Measurements from ENCODE around the gene SLC6A3.

SLC6A3 gene

GRCh38 chr5:1445689-1446601, 705 bp upstream of the SLC6A3 start:
- H2AFZ ChIP-seq (ENCODE audit: low read depth, low read length): no peak overlapping the region
- no peak overlapping the region for H3K4me3 ChIP-seq (ENCODE audit: low read length)
- no peaks in the 10 kb centered on the region for H4K20me1 ChIP-seq (ENCODE audit: insufficient read depth, low read length)
- no peaks in the 10 kb centered on the region for H3K79me2 ChIP-seq (ENCODE audit: low read length)
- no peak overlapping the region for H3K4me2 ChIP-seq (ENCODE audit: low read length)
- H3K9me3 ChIP-seq (ENCODE audit: insufficient read depth, low read length): no peaks in the 10 kb centered on the region
- H3K4me1 ChIP-seq (ENCODE audit: low read length): no peaks in the 10 kb centered on the region
- no peaks in the 10 kb centered on the region for H3K27me3 ChIP-seq (ENCODE audit: low read depth, low read length)
- TF ChIP-seq CTCF (IDR thresholded peaks at IDR 0.05; ENCODE audit: low read depth, low read length): no peak
- H3K27ac ChIP-seq (ENCODE audit: low read length): no peak overlapping the region
- no peaks in the 10 kb centered on the region for H3K36me3 ChIP-seq (replicated peaks; ENCODE audit: low read depth, low read length)
- H3K9ac ChIP-seq (ENCODE audit: low read length): no peak overlapping the region

GRCh38 chr5:1444361-1445189, 665 bp downstream of the SLC6A3 start:
- Histone ChIP-seq H3K36me3 (replicated peaks; ENCODE audit: low read depth, low read length) (no peaks in the 10 kb centered on the region), H4K20me1 (ENCODE audit: insufficient read depth, low read length) (no peaks in the 10 kb centered on the region), H3K9me3 (ENCODE audit: insufficient read depth, low read length) (no peaks in the 10 kb centered on the region), H2AFZ (ENCODE audit: low read depth, low read length) (no peak overlapping the region), H3K9ac (ENCODE audit: low read length) (no peak overlapping the region), H3K4me3 (ENCODE audit: low read length) (no peak overlapping the region), H3K79me2 (ENCODE audit: low read length) (no peaks in the 10 kb centered on the region), H3K27me3 (ENCODE audit: low read depth, low read length) (no peaks in the 10 kb centered on the region), H3K4me1 (ENCODE audit: low read length) (no peaks in the 10 kb centered on the region), H3K4me2 (ENCODE audit: low read length) (no peak overlapping the region), H3K27ac (ENCODE audit: low read length) (no peak overlapping the region)
- no peak for TF ChIP-seq CTCF (IDR thresholded peaks at IDR 0.05; ENCODE audit: low read depth, low read length)
- no peak for TF ChIP-seq EZH2phosphoT487 (IDR thresholded peaks at IDR 0.05; ENCODE audit: low read depth)

GRCh38 chr5:1443991-1444360, 1.3 kb downstream of the SLC6A3 start:
- H3K79me2 ChIP-seq (ENCODE audit: low read length): no peaks in the 10 kb centered on the region
- H4K20me1 ChIP-seq (ENCODE audit: insufficient read depth, low read length): no peaks in the 10 kb centered on the region
- TF ChIP-seq CTCF (IDR thresholded peaks at IDR 0.05; ENCODE audit: low read depth, low read length) (no peak), EZH2phosphoT487 (IDR thresholded peaks at IDR 0.05; ENCODE audit: low read depth) (no peak)
- no peaks in the 10 kb centered on the region for H3K9me3 ChIP-seq (ENCODE audit: insufficient read depth, low read length)
- no peak overlapping the region for H3K4me3 ChIP-seq (ENCODE audit: low read length)
- no peak overlapping the region for H3K4me2 ChIP-seq (ENCODE audit: low read length)
- no peaks in the 10 kb centered on the region for H3K36me3 ChIP-seq (replicated peaks; ENCODE audit: low read depth, low read length)
- H3K9ac ChIP-seq (ENCODE audit: low read length): no peak overlapping the region
- H3K27me3 ChIP-seq (ENCODE audit: low read depth, low read length): no peaks in the 10 kb centered on the region
- H3K4me1 ChIP-seq (ENCODE audit: low read length): no peaks in the 10 kb centered on the region
- no peak overlapping the region for H2AFZ ChIP-seq (ENCODE audit: low read depth, low read length)
- no peak overlapping the region for H3K27ac ChIP-seq (ENCODE audit: low read length)

- Histone ChIP-seq H3K9ac (ENCODE audit: low read length) (no peak overlapping the region), H3K27ac (ENCODE audit: low read length) (no peak overlapping the region), H2AFZ (ENCODE audit: low read depth, low read length) (no peak overlapping the region), H3K4me2 (ENCODE audit: low read length) (no peak overlapping the region), H3K4me1 (ENCODE audit: low read length) (no peaks in the 10 kb centered on the region), H4K20me1 (ENCODE audit: insufficient read depth, low read length) (no peaks in the 10 kb centered on the region), H3K79me2 (ENCODE audit: low read length) (no peaks in the 10 kb centered on the region), H3K9me3 (ENCODE audit: insufficient read depth, low read length) (no peaks in the 10 kb centered on the region), H3K27me3 (ENCODE audit: low read depth, low read length) (no peaks in the 10 kb centered on the region), H3K4me3 (ENCODE audit: low read length) (no peak overlapping the region), H3K36me3 (replicated peaks; ENCODE audit: low read depth, low read length) (no peaks in the 10 kb centered on the region)
- no peak for TF ChIP-seq CTCF (IDR thresholded peaks at IDR 0.05; ENCODE audit: low read depth, low read length)
- no peak for TF ChIP-seq EZH2phosphoT487 (IDR thresholded peaks at IDR 0.05; ENCODE audit: low read depth)
Observed at GRCh38 chr5:1443171-1443570, 2.1 kb downstream of the SLC6A3 start.

Measured in OCI-LY3 (cell line).